B cell (primary cell): ENCODE results near the gene GMFB. TPM values are rescaled to one million over a fixed set of nuclear protein-coding genes. Genes with fewer than 3 reads are reported as not detected.
"Not testable (repeated sequence)": the region's sequence is repeated elsewhere in the genome, so short reads cannot be mapped to it uniquely, and the experiment has no call there.

Source experiments
- ATAC-seq: fragments of 200-7000 bp; cut with Tn5 transposase; one replicate; pipeline ENCODE4 v1.10.0; 2021; ENCODE audit warnings: low read depth, mild to moderate bottlenecking, moderate number of reproducible peaks, moderate library complexity
- CTCF ChIA-PET: fragments of 350-600 bp; sonication (Branson Sonifier 250); formaldehyde crosslinking; loops from one replicate; lab custom pipeline; 2021; ENCODE audit warnings: antibody characterized with exemption, inconsistent platforms; lab: Charles Lee
- POLR2A ChIA-PET: fragments of 350-600 bp; sonication (Branson Sonifier 250); formaldehyde crosslinking; loops from one replicate; lab custom pipeline; 2021; ENCODE audit warnings: antibody characterized with exemption; lab: Charles Lee
- DNase-seq: peaks from one replicate; pipeline ENCODE4 v3.0.0; 2013
- H2AFZ ChIP-seq: 2 replicates; pipeline ENCODE4 v1.6.1; 2012; ENCODE audit warnings: mild to moderate bottlenecking, low read depth, low read length; ENCODE audit not compliant: insufficient read depth, poor library complexity, severe bottlenecking
- H3K27ac ChIP-seq, 2 donors: 1 replicate in 1 of 2; 2 replicates in 1 of 2; pipeline ENCODE4 v1.5.1; 2012 to 2013; ENCODE audit warnings: low read length in 2 of 2, mild to moderate bottlenecking in 2 of 2, moderate library complexity in 1 of 2
- H3K27me3 ChIP-seq, 4 experiments: fragments of 200-600 bp in 1 of 4; sonication (generic) in 1 of 4; replicated peaks in 1 of 4; 1 replicate in 2 of 4; 2 replicates in 2 of 4; pipeline versions ENCODE4 v1.6.1 to v1.7.0; 2013 to 2016; ENCODE audit warnings: low read length in 3 of 4, mild to moderate bottlenecking in 2 of 4, mixed read lengths in 1 of 4, moderate library complexity in 1 of 4; ENCODE audit not compliant: insufficient read depth in 4 of 4, control insufficient read depth in 3 of 4; ENCODE audit errors: control extremely low read depth in 1 of 4
- H3K36me3 ChIP-seq, 2 experiments: replicated peaks in 1 of 2; 1 replicate in 1 of 2; 2 replicates in 1 of 2; pipeline versions ENCODE4 v1.6.1 to v1.7.1; 2013; ENCODE audit warnings: low read length in 1 of 2; ENCODE audit not compliant: insufficient read depth in 2 of 2, control insufficient read depth in 1 of 2; ENCODE audit errors: control extremely low read depth in 1 of 2, extremely low read depth in 1 of 2
- H3K4me1 ChIP-seq, 2 donors: fragments of 200-600 bp in 1 of 2; sonication (generic) in 1 of 2; 1 replicate in 1 of 2; 2 replicates in 1 of 2; pipeline versions ENCODE4 v1.5.1 to v1.6.1; 2013 to 2017; ENCODE audit warnings: low read length in 2 of 2; ENCODE audit not compliant: control insufficient read depth in 2 of 2, insufficient read depth in 2 of 2
- H3K4me2 ChIP-seq: replicated peaks from 2 replicates; pipeline ENCODE3; 2012; ENCODE audit warnings: mild to moderate bottlenecking, low read depth, low read length; ENCODE audit not compliant: poor library complexity, severe bottlenecking
- H3K4me3 ChIP-seq, 5 experiments: fragments of 200-600 bp in 1 of 5; sonication (generic) in 1 of 5; 1 replicate in 3 of 5; 2 replicates in 2 of 5; pipeline versions ENCODE4 v1.5.1 to v1.7.0; 2011 to 2016; ENCODE audit warnings: low read length in 4 of 5, mild to moderate bottlenecking in 4 of 5, low read depth in 2 of 5, control low read depth in 1 of 5, moderate library complexity in 1 of 5; ENCODE audit not compliant: insufficient read depth in 1 of 5; ENCODE audit errors: control extremely low read depth in 1 of 5, extremely low read depth in 1 of 5
- H3K79me2 ChIP-seq: fragments of 200-600 bp; sonication (generic); one replicate; pipeline ENCODE4 v1.6.0; 2016; ENCODE audit warnings: low read length; ENCODE audit not compliant: control insufficient read depth, insufficient read depth
- H3K9ac ChIP-seq: fragments of 200-600 bp; sonication (generic); 2 replicates; pipeline ENCODE4 v1.6.1; 2017; ENCODE audit warnings: mild to moderate bottlenecking, low read length, moderate library complexity
- H3K9me3 ChIP-seq, 3 donors: one replicate each; pipeline versions ENCODE4 v1.6.1 to v1.7.1; 2013; ENCODE audit warnings: low read length in 2 of 3; ENCODE audit not compliant: control insufficient read depth in 2 of 3, insufficient read depth in 1 of 3; ENCODE audit errors: control extremely low read depth in 1 of 3
- H4K20me1 ChIP-seq: 2 replicates; pipeline ENCODE4 v1.6.0; 2012; ENCODE audit warnings: mild to moderate bottlenecking, low read length; ENCODE audit not compliant: insufficient read depth, control insufficient read depth, poor library complexity, severe bottlenecking
- H3K27ac Mint-ChIP-seq: one replicate; pipeline ENCODE4 v1.8.0; 2021; ENCODE audit warnings: mixed read lengths
- H3K27me3 Mint-ChIP-seq: one replicate; pipeline ENCODE4 v1.8.0; 2021; ENCODE audit warnings: mixed read lengths
- H3K4me1 Mint-ChIP-seq: one replicate; pipeline ENCODE4 v1.8.0; 2021; ENCODE audit warnings: mixed read lengths
- H3K4me3 Mint-ChIP-seq: one replicate; pipeline ENCODE4 v1.8.0; 2021; ENCODE audit warnings: mixed read lengths
- H3K9me3 Mint-ChIP-seq: one replicate; pipeline ENCODE4 v1.8.0; 2022; ENCODE audit warnings: mixed read lengths; ENCODE audit not compliant: insufficient read depth
- EZH2 ChIP-seq: IDR thresholded peaks from 2 replicates; pipeline ENCODE4 v1.6.1; 2012; ENCODE audit warnings: borderline replicate concordance, low read depth, mild to moderate bottlenecking, moderate library complexity, low read length; ENCODE audit not compliant: insufficient read depth, poor library complexity, severe bottlenecking
- WGBS: methylation state at CpG from one replicate; pipeline ENCODE4 v1.1.5; 2013; ENCODE audit warnings: missing lambda C conversion rate; ENCODE audit not compliant: insufficient coverage; 5-methylcytosine and 5-hydroxymethylcytosine counted together
- intact Hi-C: fragments of 100-400 bp; cut with micrococcal nuclease; formaldehyde crosslinking; loops from one replicate; pipeline ENCODE4 v1.10.0; 2022
- polyA plus RNA-seq: library from polyadenylated mRNA; depleted of rRNA; stranded (reverse); fragments of >200 nt; gene quantifications from 2 replicates; pipeline ENCODE4 v1.2.3, GENCODE V29; 2012
- total RNA-seq, 2 donors: library from RNA; stranded (reverse); fragments of 120-200 nt in 1 of 2; gene quantifications; 1 replicate in 1 of 2; 2 replicates in 1 of 2; pipeline versions ENCODE4 v1.2.3 to v1.2.4, GENCODE V29; 2013 to 2022

Gene GMFB
- total and polyA plus RNA-seq, 2 donors (not counting 1 experiment from before 2014, with no cell fraction given): 13.6 to 49.8 TPM

DNA sequence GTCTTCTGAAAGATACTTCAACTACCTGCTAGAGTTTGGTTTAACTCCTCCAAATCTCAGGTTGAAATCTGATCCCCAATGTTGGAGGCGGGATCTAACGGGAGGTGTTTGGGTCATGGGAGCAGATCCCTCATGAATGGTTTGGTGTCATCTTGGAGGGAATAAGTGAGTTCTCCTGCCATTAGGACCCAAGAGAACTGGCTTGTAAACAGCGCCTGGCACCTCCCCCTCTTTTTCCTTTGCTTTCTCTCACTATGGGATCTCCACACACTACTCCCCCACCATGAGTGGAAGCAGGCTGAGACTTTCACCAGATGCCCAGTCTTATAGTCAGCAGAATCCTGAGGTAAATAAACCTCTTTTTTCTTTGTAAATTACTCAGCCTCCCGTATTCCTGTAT, 50.1 kb downstream of the GMFB start:
- DNase-seq (no peak), ATAC-seq (no peak)
- 100% methylated on average over 3 of the region's 4 CpGs for WGBS
- H3K27me3 ChIP-seq: no peaks in the 10 kb centered on the region
- H3K9ac ChIP-seq: no peak overlapping the region
- Mint-ChIP-seq H3K9me3 (no peaks in the 10 kb centered on the region), H3K27ac (peak overlapping the region; percentile 29), H3K4me3 (no peak overlapping the region), H3K27me3 (no peaks in the 10 kb centered on the region), H3K4me1 (peaks cover 66% of the 10 kb centered on the region)
- ChIA-PET CTCF (interaction anchor here (0.7 to 1.3 kb wide), 4 partner anchors 34 to 446 kb away, joined by 3 to 5 read pairs (median 4); partner anchors contain the start of gene GMFB), POLR2A (no interaction called here)
- H3K4me3 ChIP-seq: no peak overlapping the region
- no peak overlapping the region for H2AFZ ChIP-seq
- no peak overlapping the region for H3K27ac ChIP-seq
- TF ChIP-seq EZH2: no peak
- peaks cover 14% of the 10 kb centered on the region for H4K20me1 ChIP-seq
- intact Hi-C loops: no loop called here
- no peaks in the 10 kb centered on the region for H3K9me3 ChIP-seq
- peaks cover 70% of the 10 kb centered on the region for H3K79me2 ChIP-seq
- H3K36me3 ChIP-seq: peaks cover 0 to 4% of the 10 kb centered on the region in 2 experiments
- H3K4me2 ChIP-seq: no peak overlapping the region
- H3K4me1 ChIP-seq: peaks cover 26 to 27% of the 10 kb centered on the region in 2 donors

DNA sequence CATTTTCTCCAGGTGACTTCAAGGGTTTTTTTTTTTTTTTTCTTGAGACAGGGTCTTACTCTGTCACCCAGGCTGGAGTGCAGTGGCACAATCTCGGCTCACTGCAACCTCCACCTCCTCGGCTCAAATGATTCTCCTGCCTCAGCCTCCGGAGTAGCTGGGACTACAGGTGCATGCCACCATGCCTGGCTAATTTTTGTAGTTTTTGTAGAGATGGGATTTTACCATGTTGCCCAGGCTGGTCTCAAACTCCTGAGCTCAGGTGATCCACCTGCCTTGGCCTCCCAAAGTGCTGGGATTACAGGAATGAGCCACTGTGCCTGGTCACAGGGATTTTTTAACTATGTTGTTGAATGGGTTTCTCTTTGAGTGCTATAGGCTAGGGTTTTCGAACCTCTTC, 50.8 kb downstream of the GMFB start:
- WGBS: no CpG with 5 or more reads among the region's 4 CpGs
- H3K27ac Mint-ChIP-seq, H3K36me3 ChIP-seq, ATAC-seq, DNase-seq, intact Hi-C loops, H3K27me3 Mint-ChIP-seq, H3K4me3 ChIP-seq, H3K9me3 Mint-ChIP-seq, H3K4me2 ChIP-seq, H3K27me3 ChIP-seq, H3K27ac ChIP-seq, H3K9ac ChIP-seq, H3K9me3 ChIP-seq, H2AFZ ChIP-seq, H3K4me3 Mint-ChIP-seq: not testable (repeated sequence)
- POLR2A ChIA-PET: interaction anchor here (0.7 kb wide), 2 partner anchors 61 to 88 kb away, joined by 3 to 7 read pairs; no protein-coding TSS in a partner anchor
- Histone ChIP-seq H3K4me1 (peaks cover 26 to 27% of the 10 kb centered on the region in 2 donors), H3K79me2 (peaks cover 75% of the 10 kb centered on the region), H4K20me1 (peaks cover 14% of the 10 kb centered on the region)
- CTCF ChIA-PET: interaction anchor here (0.7 to 1.0 kb wide), 4 partner anchors 10 to 73 kb away, joined by 3 to 5 read pairs (median 4); no protein-coding TSS in a partner anchor
- peaks cover 70% of the 10 kb centered on the region for H3K4me1 Mint-ChIP-seq
